ENCODE measurements around the gene ANKS1A.

DNA sequence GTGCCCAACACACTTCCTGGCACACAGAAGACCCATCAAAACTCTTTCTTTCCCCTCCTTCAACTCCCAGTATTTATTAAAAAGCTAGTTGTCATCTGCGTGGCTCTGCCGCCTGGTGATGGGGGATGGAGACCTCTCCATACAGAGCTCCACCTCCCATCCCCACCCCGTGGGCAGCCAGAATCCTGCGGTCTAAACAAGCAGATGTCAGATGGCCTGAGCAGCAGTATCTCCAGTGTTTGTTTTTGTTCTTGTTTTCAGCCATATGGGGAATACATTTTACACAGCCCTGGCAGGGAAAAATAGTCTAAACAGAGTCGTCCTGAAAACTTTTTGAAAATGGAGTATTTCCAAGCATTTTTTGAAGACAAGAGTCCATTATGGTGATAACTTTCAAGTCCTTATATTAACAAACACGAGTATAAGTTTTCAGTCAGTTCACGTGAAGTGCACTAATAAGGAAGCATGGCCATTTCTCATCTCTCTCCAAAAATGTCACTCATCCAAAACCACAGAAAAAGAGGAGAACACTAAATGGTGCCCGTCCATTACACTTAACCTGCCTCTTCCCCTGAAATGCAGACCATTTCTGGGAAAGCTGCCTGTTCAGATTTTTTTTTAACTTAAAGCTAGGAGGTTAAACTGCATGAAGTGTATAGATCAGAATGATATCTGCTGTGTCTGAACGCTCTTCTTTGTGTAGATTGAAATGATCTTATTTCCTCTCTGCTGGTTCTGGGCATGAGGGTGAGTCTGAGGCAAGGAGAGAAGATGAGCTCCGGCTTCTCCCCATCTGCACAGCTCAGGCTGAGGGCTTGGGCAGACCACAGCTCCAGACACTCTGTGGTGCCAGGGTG, 161.1 kb downstream of the ANKS1A start:
- TF ChIP-seq, protein P1, sequence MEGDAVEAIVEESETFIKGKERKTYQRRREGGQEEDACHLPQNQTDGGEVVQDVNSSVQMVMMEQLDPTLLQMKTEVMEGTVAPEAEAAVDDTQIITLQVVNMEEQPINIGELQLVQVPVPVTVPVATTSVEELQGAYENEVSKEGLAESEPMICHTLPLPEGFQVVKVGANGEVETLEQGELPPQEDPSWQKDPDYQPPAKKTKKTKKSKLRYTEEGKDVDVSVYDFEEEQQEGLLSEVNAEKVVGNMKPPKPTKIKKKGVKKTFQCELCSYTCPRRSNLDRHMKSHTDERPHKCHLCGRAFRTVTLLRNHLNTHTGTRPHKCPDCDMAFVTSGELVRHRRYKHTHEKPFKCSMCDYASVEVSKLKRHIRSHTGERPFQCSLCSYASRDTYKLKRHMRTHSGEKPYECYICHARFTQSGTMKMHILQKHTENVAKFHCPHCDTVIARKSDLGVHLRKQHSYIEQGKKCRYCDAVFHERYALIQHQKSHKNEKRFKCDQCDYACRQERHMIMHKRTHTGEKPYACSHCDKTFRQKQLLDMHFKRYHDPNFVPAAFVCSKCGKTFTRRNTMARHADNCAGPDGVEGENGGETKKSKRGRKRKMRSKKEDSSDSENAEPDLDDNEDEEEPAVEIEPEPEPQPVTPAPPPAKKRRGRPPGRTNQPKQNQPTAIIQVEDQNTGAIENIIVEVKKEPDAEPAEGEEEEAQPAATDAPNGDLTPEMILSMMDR (conservative IDR thresholded peaks at IDR 0.05), result no peak
- no peak for TF ChIP-seq ZFX (IDR thresholded peaks at IDR 0.05)

Measured in C4-2B (cell line).